ENCODE results near the gene CCDC93.
A peak's percentile ranks its signal among the peaks of the same experiment; 100 is the strongest.

The CCDC93 gene

DNA sequence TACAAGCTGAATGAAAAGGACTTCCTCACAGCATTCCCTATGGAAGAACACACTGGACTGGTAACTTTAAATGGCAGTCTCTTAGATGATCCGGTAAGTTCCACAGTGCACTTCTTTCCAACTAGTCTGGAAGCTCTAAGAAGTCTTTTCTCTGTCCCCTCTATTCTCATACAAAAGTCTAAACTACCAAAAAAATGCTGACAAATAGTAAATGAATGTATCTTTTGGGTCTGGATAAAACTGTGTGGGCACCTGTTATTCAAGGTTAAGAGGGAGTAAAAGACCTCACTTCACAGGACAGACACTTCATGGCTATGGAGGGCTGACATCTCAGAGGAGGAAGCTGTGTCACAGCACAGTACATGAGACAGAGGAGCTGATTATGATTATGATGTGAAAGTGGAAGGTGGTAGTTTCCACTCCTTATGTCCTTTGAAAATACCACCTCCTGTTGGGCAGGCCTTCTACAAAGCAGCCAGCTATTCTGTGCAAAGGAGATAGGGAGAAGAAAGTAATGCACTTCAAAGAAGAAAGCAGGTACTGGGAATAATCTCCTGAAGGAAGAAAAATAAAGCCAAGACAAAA, 23.9 kb downstream of the CCDC93 start:
- Mint-ChIP-seq H3K4me3 (no peak overlapping the region), H3K27me3 (no peaks in the 10 kb centered on the region), H3K36me3 (peaks cover 35% of the 10 kb centered on the region), H3K9me3 (no peaks in the 10 kb centered on the region), H3K27ac (peak overlapping the region; percentile 31), H3K4me1 (peaks cover 4% of the 10 kb centered on the region)
- DNase-seq (ENCODE audit: low spot score in 2 of 2) = no peak
- ATAC-seq (ENCODE audit: low read depth) = no peak

DNA sequence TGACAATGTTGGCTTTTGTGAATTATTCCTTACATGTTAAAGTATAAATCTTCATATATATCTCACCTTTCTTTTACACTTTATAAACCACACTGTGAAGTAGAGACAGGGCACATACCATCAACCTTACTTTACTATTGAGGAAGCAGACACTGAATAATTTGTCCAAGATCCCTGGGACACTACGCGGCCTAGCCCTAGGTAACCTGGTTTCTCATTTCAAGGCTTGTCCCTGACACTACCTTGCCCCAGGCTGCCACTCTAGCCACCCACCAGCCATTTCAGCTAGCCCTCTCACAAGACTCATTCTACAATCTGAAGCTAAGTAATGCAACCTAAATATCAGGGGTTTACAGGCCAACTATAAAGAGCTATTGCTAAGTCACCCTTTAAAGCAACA, 26.7 kb downstream of the CCDC93 start:
- no peaks in the 10 kb centered on the region for H3K9me3 Mint-ChIP-seq
- peak overlapping the region; percentile 72 for H3K27ac Mint-ChIP-seq
- no peak for DNase-seq (ENCODE audit: low spot score in 2 of 2)
- peaks cover 4% of the 10 kb centered on the region for H3K4me1 Mint-ChIP-seq
- no peak overlapping the region for H3K4me3 Mint-ChIP-seq
- no peaks in the 10 kb centered on the region for H3K27me3 Mint-ChIP-seq
- peaks cover 44% of the 10 kb centered on the region for H3K36me3 Mint-ChIP-seq
- no peak for ATAC-seq (ENCODE audit: low read depth)

DNA sequence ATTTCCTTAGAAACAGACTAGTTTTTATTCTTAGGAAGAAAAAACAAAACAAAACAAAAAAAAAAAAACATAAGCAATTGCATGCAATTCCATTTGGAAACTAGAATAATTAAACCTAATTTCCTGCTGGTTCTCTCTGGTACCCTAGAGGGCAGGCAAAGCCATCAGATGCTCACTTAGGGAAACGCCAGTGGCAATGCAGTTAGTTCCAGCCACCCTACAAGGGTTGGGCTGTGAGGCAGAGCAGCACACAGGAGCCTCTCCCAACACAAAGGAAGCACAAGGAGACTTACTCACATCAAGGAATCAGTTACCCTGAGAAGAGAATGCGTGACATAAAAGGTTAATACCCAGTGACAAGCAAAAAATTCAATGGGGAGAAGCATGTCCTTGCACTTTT, 28.8 kb downstream of the CCDC93 start:
- peaks cover 7% of the 10 kb centered on the region for H3K4me1 Mint-ChIP-seq
- H3K27ac Mint-ChIP-seq = no peak overlapping the region
- peaks cover 40% of the 10 kb centered on the region for H3K36me3 Mint-ChIP-seq
- H3K4me3 Mint-ChIP-seq = no peak overlapping the region
- ATAC-seq (ENCODE audit: low read depth) = no peak
- no peaks in the 10 kb centered on the region for H3K9me3 Mint-ChIP-seq
- DNase-seq (ENCODE audit: low spot score in 2 of 2) = no peak
- no peaks in the 10 kb centered on the region for H3K27me3 Mint-ChIP-seq

DNA sequence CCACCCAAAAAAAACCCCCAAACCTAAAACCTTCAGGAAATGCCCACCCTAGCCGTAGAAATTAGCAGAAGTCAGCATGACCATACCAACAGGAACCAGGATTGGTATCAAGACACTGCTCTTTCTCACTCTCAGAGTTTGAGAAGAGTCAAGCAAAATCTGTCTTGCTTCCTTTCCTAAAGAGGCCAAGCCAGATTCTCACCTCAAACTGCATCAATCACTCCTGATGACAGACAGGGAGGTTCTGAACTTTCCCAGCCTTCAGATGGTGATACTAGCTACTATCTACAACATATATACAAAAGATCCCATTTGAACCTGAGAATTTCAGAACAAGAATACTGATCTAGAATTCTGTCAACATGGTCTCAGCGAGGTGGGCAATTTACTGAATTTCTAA, 29.7 kb downstream of the CCDC93 start:
- Mint-ChIP-seq H3K36me3 (peaks cover 36% of the 10 kb centered on the region), H3K4me1 (peaks cover 6% of the 10 kb centered on the region), H3K4me3 (no peak overlapping the region), H3K27ac (peak overlapping the region; percentile 88), H3K9me3 (no peaks in the 10 kb centered on the region), H3K27me3 (no peaks in the 10 kb centered on the region)
- no peak for DNase-seq (ENCODE audit: low spot score in 2 of 2)
- ATAC-seq (ENCODE audit: low read depth) = no peak

DNA sequence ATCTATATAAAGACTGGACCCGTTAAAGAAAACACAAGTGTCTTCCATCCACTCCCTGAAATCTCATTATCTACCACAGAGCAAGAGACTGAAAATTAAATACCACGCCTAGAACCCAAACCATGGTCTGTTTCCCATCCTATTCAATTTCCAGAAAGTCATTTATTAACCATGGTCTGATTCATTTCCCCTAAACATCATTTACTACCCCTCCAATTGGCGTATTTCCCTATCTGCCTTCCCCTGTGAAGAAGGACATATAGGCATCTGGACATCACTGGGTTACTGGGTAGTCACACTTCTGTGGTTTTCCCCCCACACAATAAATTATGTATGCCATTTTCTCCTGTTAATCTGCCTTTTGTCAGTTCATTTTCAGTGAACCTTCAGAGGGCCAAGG, 30.8 kb downstream of the CCDC93 start:
- no peak for DNase-seq (ENCODE audit: low spot score in 2 of 2)
- peaks cover 7% of the 10 kb centered on the region for H3K4me1 Mint-ChIP-seq
- peaks cover 36% of the 10 kb centered on the region for H3K36me3 Mint-ChIP-seq
- no peaks in the 10 kb centered on the region for H3K27me3 Mint-ChIP-seq
- no peak overlapping the region for H3K4me3 Mint-ChIP-seq
- no peak for ATAC-seq (ENCODE audit: low read depth)
- no peaks in the 10 kb centered on the region for H3K9me3 Mint-ChIP-seq
- H3K27ac Mint-ChIP-seq = no peak overlapping the region

DNA sequence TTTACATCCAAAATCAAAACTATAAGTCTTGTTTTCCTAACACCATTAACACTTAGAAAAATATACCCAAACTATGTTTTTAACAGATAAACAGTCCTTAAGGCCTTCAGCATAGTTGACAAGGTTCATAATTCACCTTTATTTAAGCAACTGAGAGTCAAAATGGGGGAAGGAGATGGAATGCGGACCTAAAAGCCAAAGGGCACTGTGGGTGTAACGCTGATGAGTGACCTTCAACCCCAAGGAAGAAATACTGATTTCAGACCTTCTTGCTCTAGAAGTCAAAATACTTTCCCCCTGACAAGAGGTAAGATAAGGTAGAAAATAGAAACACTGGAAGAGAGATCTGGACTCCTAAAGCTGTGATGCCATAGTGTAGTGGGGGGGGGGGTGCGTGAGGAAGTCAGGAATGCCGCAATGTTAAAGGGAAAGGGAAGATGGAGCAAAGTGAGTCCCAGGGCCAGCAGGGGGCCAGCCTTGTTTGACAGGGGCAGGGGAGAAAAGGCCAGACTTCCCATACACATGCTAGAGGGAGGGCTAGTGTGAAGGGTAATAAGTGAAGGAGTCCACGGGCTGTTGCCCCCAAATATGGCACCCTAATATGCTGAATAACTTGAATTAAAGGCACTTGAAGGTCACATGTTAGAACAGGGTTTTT, 31.4 kb downstream of the CCDC93 start:
- peaks cover 38% of the 10 kb centered on the region for H3K36me3 Mint-ChIP-seq
- H3K27ac Mint-ChIP-seq = no peak overlapping the region
- ATAC-seq (ENCODE audit: low read depth) = no peak

DNA sequence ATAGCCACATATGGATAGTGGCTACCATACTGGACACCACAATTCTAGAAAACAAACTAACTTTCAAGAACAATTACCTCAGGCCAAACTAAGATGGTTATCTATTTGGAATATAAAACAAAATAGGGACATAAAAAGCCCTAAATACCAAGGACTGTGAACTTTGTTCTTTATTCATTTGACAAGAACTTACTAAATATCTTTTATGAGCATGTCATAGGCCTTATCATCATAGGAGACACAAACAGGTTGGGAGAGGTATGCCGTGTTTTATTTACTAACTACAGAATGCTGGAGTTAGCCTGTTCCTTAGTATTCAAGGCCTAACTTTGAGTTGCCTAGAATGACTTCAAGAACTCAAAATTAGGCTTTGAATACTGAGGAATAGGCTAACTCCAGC, 32.1 kb downstream of the CCDC93 start:
- Mint-ChIP-seq H3K4me3 (no peak overlapping the region), H3K9me3 (no peaks in the 10 kb centered on the region), H3K4me1 (peaks cover 7% of the 10 kb centered on the region), H3K27ac (no peak overlapping the region), H3K36me3 (peaks cover 36% of the 10 kb centered on the region), H3K27me3 (no peaks in the 10 kb centered on the region)
- no peak for DNase-seq (ENCODE audit: low spot score in 2 of 2)
- no peak for ATAC-seq (ENCODE audit: low read depth)

More for the DNA sequence above, 31.4 kb downstream of the CCDC93 start:
- Mint-ChIP-seq H3K9me3 (no peaks in the 10 kb centered on the region), H3K4me1 (peaks cover 7% of the 10 kb centered on the region), H3K27me3 (no peaks in the 10 kb centered on the region), H3K4me3 (no peak overlapping the region)
- DNase-seq (ENCODE audit: low spot score in 2 of 2) = no peak

DNA sequence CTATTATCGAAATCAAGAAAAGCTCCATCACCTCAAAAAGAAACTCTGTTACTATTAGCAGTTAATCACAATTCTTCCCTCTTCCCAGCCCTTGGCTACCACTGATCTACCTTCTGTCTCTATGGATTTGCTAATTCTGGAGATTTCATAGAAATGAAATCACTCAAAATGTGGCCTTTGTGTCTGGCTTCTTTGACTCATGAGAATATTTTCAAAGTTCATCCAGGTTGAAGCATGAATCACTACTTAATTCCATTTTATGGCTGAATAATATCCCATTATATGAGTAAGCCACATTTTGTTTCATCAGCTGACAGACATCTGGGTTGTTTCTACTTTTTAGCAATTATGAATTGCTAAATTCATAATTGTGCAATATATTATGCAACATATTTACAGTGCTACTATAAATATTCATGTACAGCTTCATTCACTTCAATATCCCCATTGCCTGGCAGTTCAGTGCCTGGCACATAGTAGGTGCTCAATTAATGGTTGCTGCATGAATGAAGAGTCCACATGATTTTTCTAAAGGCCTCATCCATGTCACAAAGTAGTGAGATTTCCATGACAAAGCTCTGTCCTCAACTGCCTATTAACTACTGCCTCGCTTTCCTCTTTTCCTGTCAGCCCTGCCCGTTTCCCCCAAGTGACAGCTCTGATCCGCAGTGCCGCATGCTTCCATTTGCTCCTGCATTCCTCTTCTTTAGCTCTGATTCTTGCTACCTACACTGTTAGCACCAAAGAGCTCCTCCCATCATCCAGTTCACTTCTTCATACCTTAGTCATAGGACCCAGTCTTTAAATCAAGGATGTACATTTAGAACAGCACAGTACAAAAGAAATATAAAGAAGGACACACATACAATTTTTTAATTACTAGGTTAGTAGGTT, 32.8 kb downstream of the CCDC93 start:
- peaks cover 39% of the 10 kb centered on the region for H3K36me3 Mint-ChIP-seq
- H3K4me1 Mint-ChIP-seq = peaks cover 7% of the 10 kb centered on the region
- no peak overlapping the region for H3K27ac Mint-ChIP-seq
- H3K4me3 Mint-ChIP-seq = no peak overlapping the region
- ATAC-seq (ENCODE audit: low read depth) (no peak), DNase-seq (ENCODE audit: low spot score in 2 of 2) (no peak)
- no peaks in the 10 kb centered on the region for H3K27me3 Mint-ChIP-seq
- no peaks in the 10 kb centered on the region for H3K9me3 Mint-ChIP-seq

DNA sequence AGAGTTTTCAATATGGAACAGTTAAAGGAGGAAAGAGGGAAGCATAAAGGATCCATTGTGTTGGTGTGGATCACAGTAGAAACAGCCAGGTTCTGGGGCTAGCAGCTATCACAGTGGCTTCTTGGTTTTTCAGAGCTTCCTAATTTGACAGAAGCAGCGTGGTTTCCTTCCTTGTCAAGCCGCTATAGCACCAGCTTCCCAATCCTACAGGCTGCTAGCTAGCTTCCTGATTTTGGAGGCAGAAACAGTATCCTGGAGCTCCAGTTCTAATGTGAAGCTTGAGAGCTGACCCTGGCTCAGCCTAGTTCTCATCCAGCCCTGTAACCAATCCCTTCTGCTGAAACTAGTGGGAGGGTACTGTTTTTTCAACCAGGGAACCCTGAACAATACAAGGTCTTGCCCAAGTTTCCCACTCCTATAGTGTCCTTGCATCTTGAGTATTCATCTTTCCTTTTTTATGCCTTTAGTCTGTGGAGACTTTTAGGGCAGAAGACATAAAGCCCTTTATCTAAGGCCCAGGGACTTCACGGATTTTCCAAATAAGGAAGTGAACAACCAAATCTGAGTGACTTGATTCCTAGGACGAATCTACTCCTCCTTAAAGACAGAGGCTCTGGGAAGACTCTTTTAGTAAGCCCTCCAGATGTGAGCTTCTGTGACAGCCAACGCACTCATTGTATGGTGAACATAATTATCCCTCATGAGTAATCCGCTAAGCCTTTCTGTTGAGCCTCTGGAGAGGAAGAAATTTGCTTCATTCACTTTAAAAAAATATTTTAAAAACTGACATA, 33.8 kb downstream of the CCDC93 start:
- Mint-ChIP-seq H3K27me3 (no peaks in the 10 kb centered on the region), H3K4me1 (peaks cover 7% of the 10 kb centered on the region), H3K27ac (peak overlapping the region; percentile 54), H3K9me3 (no peaks in the 10 kb centered on the region), H3K36me3 (peaks cover 38% of the 10 kb centered on the region), H3K4me3 (no peak overlapping the region)
- ATAC-seq (ENCODE audit: low read depth) = no peak
- DNase-seq (ENCODE audit: low spot score in 2 of 2) = no peak

DNA sequence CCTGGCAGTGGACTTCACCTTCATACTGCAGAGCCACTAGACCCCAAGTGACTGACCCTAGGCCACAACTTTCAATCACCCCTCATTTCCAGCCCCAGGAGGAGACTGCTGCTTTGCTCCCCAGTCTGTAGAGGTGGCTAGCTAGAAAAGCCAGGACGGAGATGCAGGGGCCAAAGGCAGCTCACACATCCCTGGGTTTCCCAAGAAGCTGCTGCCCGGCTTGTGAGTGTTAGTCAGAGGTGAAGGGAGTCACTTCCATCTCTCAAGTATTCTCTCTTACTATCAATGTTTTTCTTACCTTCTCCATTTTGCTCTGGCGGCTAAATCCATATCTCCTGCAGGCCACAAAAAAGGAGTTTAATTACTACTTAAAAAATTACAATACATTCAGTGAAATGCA, 36.2 kb downstream of the CCDC93 start:
- H3K9me3 Mint-ChIP-seq = no peaks in the 10 kb centered on the region
- H3K27me3 Mint-ChIP-seq = no peaks in the 10 kb centered on the region
- peaks cover 45% of the 10 kb centered on the region for H3K36me3 Mint-ChIP-seq
- H3K4me3 Mint-ChIP-seq = no peak overlapping the region
- DNase-seq (ENCODE audit: low spot score in 2 of 2) (no peak), ATAC-seq (ENCODE audit: low read depth) (no peak)
- H3K27ac Mint-ChIP-seq = no peak overlapping the region
- peaks cover 7% of the 10 kb centered on the region for H3K4me1 Mint-ChIP-seq

DNA sequence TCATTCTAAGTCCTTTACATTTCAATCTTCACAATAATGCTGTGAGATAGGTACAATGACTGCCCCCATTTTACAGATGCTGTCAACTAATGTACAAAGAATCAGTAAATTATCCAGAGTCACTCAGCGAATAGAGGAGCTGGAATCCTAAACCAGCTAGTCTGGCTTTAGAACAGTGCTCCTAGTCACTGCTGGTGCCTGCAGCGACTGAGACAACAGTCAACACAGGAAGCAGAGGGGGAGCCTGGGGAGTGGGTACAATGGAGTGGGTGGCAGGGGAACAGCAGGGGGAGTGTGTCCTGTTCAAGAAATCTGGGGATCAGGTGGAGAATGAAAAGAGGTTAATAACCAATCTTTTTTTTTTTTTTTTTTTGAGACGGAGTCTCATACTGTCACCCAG, 37.3 kb downstream of the CCDC93 start:
- Mint-ChIP-seq H3K4me1 (peaks cover 7% of the 10 kb centered on the region), H3K27me3 (no peaks in the 10 kb centered on the region), H3K27ac (no peak overlapping the region), H3K36me3 (peaks cover 45% of the 10 kb centered on the region), H3K9me3 (no peaks in the 10 kb centered on the region), H3K4me3 (no peak overlapping the region)
- no peak for ATAC-seq (ENCODE audit: low read depth)
- DNase-seq (ENCODE audit: low spot score in 2 of 2) = no peak

DNA sequence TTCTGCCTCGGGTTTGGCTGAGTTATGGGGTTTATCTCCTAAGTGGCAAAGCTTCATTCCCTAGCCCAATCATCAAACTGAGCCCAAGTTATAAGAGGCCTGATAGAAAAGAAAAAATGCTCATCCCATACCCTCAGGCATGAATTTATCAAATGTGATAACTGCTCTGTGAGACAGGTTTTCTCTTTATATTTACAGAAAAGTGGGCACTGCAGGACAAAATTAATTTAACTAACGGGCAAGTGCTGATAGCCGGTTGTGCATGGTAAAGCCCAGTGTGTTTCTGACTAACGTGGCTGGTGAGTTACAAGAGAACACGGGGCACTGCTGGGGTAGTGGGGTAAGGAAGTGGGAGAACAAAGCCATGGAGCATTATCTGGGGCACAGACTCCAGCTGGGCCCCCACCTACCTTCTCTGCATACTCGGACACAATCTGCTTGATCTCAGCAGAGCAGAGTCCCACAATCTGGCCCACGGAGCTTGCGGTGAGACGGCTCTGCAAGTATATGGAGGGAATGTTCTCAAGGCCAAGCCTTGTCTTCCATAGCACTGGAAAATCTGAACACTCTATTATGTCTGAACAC, 40.3 kb downstream of the CCDC93 start:
- H3K4me1 Mint-ChIP-seq = peaks cover 4% of the 10 kb centered on the region
- H3K9me3 Mint-ChIP-seq = no peaks in the 10 kb centered on the region
- H3K27ac Mint-ChIP-seq = no peak overlapping the region
- no peak for ATAC-seq (ENCODE audit: low read depth)
- peaks cover 48% of the 10 kb centered on the region for H3K36me3 Mint-ChIP-seq
- DNase-seq (ENCODE audit: low spot score in 2 of 2) = no peak
- H3K4me3 Mint-ChIP-seq = no peak overlapping the region
- H3K27me3 Mint-ChIP-seq = no peaks in the 10 kb centered on the region

DNA sequence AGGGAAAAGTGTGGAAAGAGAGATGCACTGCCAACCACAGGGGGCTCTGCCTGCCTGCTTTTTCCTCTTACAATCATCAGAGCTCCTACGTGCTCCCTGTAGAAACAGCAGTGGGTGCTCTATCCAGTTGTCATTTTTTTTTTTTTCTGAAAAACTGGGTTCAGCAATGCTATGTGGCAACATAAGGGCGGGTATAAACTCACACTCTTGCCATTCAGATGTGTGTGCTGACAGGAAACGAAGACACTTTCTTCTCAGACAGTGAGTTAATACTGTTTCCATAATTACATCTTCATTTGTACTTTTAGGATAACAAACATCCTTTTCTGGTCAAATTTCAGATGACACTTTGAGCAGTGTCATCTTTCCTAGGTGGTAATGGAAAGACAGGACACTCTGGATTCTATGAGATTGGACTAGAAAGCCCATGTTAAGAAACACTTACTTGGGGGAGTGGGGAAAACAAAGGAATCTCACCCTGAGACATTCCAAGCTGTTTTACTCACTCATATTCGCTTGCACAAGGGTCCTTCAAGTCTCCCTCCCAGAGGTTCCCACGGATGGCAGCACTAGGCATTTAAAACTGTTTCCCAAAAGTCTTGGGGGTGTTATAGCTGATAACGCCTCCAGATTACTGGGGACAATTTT, 41.3 kb downstream of the CCDC93 start:
- peaks cover 4% of the 10 kb centered on the region for H3K4me1 Mint-ChIP-seq
- no peaks in the 10 kb centered on the region for H3K9me3 Mint-ChIP-seq
- ATAC-seq (ENCODE audit: low read depth) (no peak), DNase-seq (ENCODE audit: low spot score in 2 of 2) (no peak)
- no peak overlapping the region for H3K27ac Mint-ChIP-seq
- H3K27me3 Mint-ChIP-seq = no peaks in the 10 kb centered on the region
- peaks cover 48% of the 10 kb centered on the region for H3K36me3 Mint-ChIP-seq
- H3K4me3 Mint-ChIP-seq = no peak overlapping the region
